Measurements from ENCODE around the gene MIGA1.
"Not testable (repeated sequence)": the region's sequence is repeated elsewhere in the genome, so short reads cannot be mapped to it uniquely, and the experiment has no call there.

MIGA1 gene

GRCh38 chr1:77803371-77803770, 23.9 kb downstream of the MIGA1 start:
- no peak for DNase-seq

DNA sequence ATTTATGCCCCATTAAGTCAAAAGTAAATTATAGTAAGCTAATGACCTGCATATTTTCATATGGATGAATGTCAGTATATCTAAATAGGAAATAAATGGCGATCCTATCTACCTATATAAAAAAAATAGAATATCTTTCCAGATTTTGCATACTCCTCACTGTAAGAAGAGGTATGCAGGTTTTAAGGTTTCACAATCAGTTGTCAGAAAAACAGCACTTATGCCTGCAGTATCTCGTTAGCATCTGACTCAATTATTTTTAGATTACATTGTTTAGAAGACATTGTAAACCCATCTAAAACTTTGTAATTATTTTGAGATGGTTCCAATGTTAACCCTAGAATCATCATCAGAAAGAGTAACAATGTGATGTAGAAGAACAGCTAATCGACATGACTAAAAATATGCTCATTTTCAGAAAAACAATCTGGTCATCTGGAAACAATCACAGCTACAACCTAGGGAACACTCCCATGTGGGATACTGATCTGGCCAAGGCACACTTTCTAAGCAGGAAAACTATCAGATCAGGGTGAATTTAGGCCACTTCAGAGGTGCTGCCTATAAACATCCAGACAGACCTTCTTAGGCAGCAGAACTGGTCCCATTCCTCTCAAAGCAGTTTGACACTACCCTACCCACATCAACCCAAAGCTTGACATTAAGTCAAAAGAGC, 30.5 kb downstream of the MIGA1 start:
- DNase-seq: not testable (repeated sequence)

DNA sequence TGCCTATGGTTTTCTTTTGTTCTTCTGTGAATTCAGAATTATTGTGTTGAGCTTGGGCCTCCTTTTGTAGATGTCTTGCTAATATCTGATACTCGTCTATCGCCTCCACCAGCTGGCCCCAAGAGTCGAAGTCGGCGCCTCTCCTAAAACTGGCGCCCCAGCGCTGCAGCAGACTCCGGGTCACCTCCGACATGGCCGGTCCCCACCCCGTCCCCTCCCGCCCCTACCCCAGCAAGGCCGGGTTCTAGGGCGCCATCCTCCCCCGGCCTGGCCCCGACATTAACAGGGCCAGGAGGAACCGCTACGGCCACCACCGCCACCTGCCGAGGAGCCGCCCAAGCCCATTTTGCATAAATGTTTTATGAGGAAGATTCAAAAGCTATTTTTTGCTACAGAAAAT, 32.1 kb downstream of the MIGA1 start:
- not testable (repeated sequence) for DNase-seq

GRCh38 chr1:77817368-77818209, 38.1 kb downstream of the MIGA1 start:
- DNase-seq: no peak

DNA sequence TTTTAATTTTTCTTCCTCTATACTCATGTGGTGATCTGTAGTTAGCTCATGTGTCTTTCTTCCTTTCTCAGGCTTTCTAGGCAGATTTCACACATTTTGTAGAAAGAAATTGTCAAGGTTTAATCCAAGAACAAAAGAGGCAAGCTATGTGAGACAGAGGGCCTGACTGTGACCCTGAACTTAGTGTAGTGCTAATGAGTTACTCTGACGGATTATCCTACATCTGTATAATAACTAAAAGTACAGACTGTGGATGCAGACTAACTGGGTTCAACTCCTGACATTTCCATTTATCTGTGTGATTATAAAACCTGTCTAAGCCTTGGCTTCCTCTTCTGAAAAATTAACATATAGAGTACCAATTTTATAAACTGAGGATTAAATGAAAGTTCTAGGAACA, 40.7 kb downstream of the MIGA1 start:
- no peak for DNase-seq

DNA sequence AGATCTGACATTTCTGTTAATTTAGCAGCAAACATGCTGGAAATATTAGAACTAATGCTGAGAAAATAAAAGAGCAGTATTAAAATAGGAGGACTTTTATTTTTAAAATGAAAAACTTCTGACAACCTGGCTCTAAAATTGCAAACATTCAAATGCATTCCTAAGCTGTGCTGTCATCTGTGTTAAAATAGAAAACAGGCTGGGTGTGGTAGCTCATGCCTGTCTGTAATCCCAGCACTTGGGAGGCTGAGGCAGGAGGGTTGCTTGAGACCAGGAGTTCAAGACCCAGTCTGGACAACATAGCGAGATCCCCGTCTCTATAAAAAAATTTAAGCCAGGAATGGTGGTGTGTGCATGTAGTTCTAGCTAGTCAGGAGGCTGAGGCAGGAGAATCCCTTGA, 44.6 kb downstream of the MIGA1 start:
- DNase-seq: no peak

DNA sequence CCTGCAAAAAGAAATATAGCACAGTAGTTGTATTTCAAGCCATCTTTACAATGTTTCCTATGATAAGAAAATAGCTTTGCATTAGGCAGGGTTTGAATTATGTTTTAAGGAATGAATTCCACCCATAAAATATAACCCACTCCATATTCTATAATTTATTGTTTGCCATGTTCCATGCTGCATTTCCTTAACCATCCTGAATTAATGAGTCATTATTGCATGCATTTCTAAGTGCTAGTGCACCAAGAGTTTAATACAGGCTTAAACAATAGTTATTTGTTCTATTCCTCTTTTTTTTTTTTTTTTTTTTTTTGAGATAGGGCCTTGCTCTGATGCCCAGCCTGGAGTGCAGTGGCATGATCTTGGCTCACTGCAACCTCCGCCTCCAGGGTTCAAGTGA, 45.2 kb downstream of the MIGA1 start:
- no peak for DNase-seq

DNA sequence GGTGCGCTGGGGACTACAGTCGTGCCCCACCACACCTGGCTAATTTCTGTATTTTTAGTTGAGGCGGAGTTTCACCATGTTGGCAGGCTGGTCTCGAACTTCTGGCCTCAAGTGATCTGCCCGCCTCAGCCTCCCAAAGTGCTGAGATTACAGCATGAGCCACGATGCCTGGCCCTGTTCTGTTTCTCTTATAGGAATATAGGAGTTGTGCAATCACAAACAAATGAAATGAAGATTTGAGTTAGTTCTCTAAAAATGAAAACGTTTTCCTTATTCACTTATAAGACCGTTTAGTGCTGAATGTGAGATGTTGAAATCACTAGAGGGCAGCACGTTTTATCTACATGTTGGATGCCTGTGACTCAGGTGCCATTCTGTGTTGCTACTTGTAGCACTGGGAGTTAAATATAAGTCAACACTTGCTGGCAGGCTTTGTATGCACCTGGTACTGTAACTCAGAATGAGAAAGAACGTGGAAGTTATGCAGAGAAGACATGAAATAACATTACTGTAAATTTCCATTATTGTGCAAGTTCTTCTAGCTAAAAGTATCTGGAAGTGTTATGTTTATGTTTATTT, 45.8 kb downstream of the MIGA1 start:
- DNase-seq: peak; percentile 87

DNA sequence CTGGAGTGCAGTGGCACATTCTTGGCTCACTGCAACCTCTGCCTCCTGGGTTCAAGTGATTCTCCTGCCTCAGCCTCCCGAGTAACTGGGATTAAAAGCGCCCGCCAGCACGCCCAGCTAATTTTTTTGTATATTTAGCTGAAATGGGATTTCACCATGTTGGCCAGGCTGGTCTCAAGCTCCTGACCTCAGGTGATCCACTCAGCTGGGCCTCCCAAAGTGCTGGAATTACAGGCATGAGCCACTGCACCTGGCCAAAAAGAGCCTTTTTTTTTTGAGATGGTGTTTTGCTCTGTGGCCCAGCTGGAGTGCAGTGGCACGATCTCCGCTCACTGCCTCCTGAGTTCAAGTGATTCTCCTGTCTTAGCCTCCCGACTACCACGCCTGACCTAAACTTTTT, 47.4 kb downstream of the MIGA1 start:
- DNase-seq: not testable (repeated sequence)

- no peak for DNase-seq
Observed at GRCh38 chr1:77828098-77828497, 48.6 kb downstream of the MIGA1 start.

GRCh38 chr1:77829851-77830250, 50.4 kb downstream of the MIGA1 start:
- no peak for DNase-seq

DNA sequence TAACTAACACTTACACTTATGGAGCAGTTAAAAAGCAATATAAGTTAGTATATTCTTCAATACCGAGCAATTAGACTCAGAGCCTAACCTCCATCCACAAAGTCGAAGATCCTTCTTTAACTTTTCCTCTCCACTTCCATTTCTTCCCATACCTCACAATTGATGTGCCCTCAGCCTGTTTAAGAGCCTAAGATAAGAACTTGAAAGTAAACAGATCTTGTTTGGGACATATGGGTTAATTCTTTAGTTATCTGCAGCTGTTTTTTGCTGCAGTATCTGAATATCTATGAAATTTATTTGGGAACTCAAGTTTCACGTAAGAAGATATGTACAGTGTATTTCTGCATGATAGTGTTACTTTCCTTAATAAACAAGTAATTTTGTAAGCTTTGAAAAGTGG, 51.5 kb downstream of the MIGA1 start:
- no peak for DNase-seq

GRCh38 chr1:77831566-77831965, 52.1 kb downstream of the MIGA1 start:
- DNase-seq: no peak

DNA sequence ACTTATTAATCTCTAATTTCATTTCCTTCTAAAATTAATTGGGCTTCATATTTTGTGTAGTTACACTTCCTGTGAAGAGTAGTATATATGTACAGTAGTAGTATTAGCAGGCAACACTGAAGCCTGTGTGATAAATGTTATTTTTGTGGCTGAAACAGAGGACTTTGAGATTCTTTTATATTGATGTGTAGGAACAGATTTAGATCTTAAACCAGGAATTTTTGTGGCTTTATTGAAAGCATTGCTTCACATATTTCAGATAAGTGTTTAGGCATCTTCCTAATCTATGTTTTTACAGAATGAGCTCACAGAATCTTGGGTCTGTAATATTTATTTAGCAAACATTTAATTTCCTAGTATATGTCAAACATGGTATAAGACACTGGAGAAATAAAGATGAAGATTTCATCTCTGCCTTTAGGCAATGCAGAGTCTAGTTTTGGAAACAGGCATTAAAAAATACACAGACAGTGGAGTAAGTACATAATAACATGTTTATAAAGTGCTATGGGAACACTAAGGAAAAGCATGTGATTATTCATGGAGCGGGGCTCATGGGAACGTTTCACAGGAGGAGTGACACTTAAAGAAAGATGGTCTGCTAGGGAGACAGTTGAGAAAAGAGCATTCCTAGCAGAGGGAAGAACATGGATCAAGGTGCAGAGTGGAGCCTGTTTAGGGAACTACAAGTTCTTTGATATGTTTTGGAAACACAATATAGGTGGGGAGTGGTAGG, 52.7 kb downstream of the MIGA1 start:
- DNase-seq: no peak

DNA sequence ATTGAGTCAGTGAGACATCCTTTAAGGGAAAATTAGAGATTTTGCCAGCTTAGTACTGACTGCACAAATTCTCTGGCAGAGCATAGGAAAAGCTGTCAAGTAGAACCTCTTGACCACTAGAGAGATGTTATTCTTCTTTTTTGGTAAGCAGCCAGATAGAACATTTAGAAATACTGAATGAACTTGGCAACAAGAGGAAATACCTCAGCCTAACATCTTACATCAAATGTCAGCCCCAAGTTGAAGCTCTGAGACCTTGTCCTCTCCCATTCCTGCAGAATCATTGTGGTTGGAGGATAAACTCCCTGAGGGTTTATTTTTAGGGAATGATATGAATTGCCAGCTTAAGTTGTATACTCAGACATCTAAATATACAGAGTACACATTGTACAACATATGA, 53.5 kb downstream of the MIGA1 start:
- DNase-seq: no peak

DNA sequence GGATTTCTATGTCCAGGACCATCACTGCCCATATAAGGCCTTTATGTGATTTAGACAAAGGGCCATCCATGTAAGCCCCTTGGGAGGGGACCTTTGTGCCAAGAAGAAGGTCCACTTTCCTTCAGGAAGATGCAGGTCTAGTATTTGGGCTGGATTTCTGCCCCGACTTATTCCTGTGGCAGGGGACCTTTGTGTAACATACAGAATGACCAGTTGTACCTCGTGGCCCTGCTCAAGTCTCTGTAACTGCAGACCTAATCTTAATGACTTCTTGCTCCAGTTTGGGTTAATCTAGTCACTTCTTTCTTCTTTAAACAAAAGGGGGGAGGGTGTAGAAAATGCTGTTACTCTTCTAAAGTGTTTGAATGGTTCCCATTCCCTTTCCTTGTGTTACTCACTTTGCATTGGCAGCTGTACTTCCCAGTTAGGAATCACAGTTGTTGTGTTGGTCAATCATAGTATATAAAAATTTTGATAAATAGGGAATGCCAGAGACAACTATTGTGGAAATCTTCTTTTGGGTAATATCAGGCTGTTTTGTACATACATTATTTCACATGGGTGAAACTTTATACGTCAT, 54.2 kb downstream of the MIGA1 start:
- DNase-seq: no peak

DNA sequence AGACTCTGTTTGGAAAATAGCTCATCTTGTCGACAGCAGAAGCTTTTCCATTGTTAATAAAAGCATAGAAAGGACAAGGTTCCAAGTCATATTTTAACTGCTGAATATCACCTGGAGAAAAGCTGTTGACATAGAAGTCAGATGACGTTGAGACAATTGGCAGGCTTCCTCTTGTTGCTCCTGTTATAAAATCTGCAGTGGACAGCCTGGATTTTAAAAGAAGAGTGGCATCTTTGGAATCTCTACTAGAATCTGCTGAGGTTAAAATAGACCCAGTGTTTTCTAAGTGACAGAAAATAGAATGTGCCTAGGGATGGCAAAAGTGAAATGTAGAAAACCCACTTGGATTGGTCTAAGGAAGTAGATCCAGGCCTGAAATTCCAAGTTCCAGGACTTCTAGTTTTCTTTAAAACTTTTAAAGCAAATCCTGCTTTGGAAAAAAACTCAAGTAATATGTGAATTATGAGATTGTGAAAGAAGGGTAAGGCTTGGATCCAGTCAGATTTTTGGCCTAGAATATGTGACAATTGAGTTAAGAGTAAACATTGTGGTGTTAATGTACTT, 55.4 kb downstream of the MIGA1 start:
- peak; percentile 64 for DNase-seq

- no peak for DNase-seq
Observed at GRCh38 chr1:77841574-77841973, 62.1 kb downstream of the MIGA1 start.

- DNase-seq: no peak
Observed at GRCh38 chr1:77845951-77846350, 66.5 kb downstream of the MIGA1 start.

DNA sequence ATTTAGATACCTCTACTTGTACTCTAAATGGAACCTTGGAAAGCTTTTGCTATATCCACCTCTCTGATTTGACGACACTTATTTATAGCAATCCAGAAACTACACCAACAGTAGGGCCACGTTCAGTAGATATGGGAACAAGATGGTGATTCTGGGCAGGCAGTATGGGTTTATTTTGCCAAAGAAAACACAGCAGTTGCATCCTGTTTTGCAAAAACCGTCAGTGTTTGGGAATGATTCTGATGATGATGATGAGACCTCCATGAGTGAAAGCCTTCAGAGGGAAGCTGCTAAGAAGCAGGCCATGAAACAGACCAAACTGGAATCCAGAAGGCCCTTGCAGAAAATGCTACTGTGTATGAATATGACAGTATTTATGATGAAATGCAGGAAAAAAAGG, 67.5 kb downstream of the MIGA1 start:
- DNase-seq: no peak

GRCh38 chr1:77847621-77848080, 68.2 kb downstream of the MIGA1 start:
- DNase-seq: no peak

DNA sequence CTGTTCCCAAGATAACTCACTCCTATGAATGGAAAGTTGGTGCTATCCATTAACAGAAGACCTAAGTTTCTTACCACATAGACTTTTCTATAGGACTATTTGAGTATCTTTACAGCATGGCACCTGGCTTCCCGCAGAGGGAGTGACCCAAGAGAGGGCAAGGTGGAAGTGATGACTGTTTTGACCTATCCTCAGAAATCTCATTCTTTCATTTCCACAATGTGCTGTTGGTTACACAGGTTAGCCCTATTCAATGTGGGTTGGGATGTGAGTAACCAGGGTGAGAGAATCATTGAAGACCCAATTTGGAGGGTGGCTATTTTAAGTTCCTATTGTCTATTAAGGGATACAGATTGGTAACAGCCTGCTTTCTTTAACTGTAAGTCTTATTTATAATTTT, 70.6 kb downstream of the MIGA1 start:
- DNase-seq: no peak

GRCh38 chr1:77857552-77857951, 78.1 kb downstream of the MIGA1 start:
- DNase-seq: no peak
